ENCODE results near the gene ADAMTSL3. TPM values are rescaled to one million over a fixed set of nuclear protein-coding genes. Genes with fewer than 3 reads are reported as not detected.

ADAMTSL3 gene
- total and polyA plus RNA-seq, 2 of the 8 experiments (the other 6 are each of a cell fraction or from before 2014, with no cell fraction given) = 0.35 to 1.4 TPM

GRCh38 chr15:83858820-83859505, 205.0 kb downstream of the ADAMTSL3 start (continued):
- no peak for TF ChIP-seq KDM4A (IDR thresholded peaks at IDR 0.05; ENCODE audit: low read depth, low read length, severe bottlenecking)
- TF ChIP-seq CHD1 (IDR thresholded peaks at IDR 0.05; ENCODE audit: low read depth, low read length) = no peak
- TF ChIP-seq GTF2F1 (IDR thresholded peaks at IDR 0.05; ENCODE audit: borderline replicate concordance, low read depth, low read length) = no peak
- TF ChIP-seq EP300 (IDR thresholded peaks at IDR 0.05; ENCODE audit: borderline replicate concordance in 1 of 2, low read depth in 2 of 2, low read length in 2 of 2) = no peak
- no peak for TF ChIP-seq ZNF274 (IDR thresholded peaks at IDR 0.05; ENCODE audit: borderline replicate concordance, extremely low read depth, low read length)
- no peak for TF ChIP-seq ATF2 (IDR thresholded peaks at IDR 0.05; ENCODE audit: low read length)
